Brain pericyte (primary cell): ENCODE results near the gene TSPAN9.

ENCODE experiments used
- DNase-seq: peaks from one replicate; pipeline ENCODE4 v3.0.0-alpha.2; 2012; ENCODE audit warnings: low read depth, low spot score

The TSPAN9 gene

DNA sequence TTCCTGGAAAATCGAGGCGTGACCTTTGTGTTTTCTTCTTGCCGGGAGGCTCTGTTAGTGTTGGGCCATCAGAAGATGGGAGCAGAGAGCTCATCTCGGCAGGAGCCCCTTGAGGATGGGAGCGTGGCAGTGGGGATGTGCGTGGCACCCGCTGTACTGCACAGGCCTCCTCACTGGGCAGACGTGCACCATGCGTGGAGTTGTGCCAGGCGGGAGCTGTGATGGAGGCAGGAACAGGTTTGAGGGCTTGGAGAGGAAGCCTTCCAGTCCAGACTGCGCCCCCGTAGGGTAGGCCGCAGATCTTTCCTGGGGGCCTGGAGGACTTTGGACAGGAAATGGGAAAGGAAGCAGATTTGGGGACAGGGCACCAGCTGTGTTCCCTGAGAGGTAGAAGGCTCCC is 197.5 kb downstream of the TSPAN9 start:
- DNase-seq = no peak

DNA sequence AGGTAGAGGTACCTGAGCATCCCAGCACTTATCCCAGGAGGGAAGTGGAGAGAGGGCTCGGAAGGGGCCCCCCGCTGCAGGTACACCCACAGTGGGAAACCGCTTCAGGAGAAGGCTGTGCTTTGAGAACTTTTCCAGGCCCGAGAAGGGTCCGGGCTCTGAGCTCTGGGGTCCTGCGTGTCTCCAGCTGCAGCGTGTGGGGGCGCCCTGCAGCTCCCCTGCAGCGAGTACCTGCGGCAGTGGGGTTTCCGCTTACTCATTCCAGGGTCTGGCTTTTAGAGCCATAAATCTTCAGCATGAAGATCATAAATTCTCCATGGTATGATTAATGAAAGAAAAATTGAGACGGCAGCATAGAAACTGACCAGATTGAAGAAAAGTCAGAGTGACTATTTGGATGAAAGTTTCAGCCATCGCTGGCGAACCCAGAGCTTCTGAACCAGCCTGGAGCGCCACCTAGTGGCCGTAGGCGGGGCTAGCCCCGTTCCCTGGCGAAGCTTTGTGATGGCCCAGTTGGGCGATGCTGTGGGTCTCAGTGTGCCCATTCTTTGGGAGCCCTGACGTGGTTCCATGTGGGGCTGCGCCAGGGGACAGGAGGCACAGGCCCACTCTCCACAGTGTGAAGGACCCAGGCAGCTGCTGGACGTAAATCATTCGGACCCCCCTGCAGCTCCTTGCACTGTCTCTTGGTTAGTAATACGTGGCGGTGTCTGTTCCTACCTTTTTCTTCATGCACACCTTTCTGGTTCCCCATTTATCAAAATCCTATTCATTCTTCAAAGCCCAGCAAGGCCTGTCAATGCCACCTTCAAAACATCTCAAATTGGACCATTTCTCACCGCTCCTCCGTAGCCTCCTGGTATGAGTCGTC is 198.2 kb downstream of the TSPAN9 start:
- DNase-seq = no peak

- no peak for DNase-seq
These were observed 199.0 kb downstream of the TSPAN9 start for GRCh38 chr12:3276226-3276625.

DNA sequence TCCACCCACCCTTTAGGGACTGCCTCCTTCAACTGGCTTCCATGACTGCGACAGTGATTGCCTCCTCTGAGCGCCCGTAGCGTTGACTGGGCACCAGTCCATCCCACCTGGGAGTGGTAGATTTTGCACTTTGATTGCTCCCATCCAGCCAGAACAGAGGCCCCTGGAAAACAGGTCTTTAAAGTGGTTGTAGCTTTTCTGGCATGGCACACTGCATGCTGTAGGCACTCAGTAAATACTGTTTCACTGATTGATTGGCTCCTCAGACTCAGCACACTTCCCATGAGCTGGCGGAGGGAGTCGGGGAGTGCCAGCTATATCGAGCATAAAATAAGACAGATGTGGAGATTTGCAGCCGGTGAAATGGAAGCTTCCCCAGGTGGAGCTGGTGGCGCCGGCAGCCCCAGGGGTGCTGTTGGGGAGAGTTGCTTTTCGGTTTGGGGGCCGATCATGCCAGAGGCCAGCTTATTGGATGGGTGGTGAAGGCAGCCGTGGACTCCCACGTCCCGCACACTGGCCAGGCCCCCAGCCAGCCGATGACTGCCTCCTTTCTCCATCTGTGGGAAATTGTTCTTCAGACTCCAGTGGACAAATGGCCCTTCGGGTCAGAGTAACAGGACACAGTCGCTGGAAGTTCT is 200.2 kb downstream of the TSPAN9 start:
- no peak for DNase-seq

DNA sequence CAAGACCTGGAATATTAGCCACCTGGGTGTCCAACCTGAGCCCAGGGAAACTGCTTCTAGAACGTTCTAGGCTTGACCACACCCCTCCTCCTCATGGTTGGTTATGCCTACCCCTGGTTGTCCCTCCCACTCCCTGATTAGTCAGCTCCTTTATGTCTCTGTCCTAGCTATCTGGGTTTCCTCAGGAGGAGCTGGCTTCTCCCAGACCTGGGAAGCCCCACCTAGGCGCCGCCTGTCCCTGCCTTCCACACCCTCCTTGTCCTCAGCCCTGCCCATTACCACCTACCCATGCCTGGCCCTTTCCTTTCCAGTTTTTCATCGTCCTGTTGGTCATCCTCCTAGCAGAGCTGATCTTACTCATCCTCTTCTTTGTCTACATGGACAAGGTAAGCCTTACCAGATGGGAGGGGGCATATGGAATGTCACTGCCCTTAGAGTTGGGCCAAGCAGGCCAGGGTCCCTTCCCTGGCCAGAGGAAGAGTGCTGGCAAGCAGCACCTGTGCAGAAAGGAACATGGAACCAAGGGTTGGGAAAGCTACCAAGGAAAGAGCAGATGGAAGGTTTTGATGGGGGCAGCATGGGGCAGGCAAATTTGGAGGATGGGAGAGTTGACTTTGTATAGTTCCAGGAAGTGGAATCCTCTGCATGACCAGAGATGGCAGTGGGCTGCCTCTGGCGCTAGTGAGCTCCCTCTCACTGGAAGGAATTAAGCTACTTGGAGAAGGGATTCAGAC is 201.7 kb downstream of the TSPAN9 start:
- no peak for DNase-seq

DNA sequence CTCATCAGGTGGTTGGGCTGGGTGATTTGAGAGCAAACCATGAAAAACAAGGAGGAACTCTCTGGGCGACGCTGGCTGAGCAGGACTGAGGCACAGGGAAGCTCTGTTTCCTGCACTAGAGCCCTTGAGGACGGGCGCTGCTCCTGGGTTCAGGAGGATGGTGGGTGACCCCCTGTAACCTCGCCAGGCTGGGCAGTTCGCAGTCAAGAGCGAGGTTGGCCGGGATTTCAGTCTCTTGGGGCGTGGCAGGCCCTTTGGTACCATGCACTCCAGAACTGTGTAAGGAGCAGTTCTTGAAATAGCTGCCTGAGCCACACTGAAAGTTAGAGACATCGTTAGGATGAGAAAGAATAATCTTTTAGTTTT is 202.2 kb downstream of the TSPAN9 start:
- no peak for DNase-seq

- DNase-seq = no peak
These were observed 202.7 kb downstream of the TSPAN9 start for GRCh38 chr12:3279832-3280231.

GRCh38 chr12:3280967-3281366 is 203.8 kb downstream of the TSPAN9 start:
- DNase-seq = no peak

GRCh38 chr12:3281588-3282383 is 204.6 kb downstream of the TSPAN9 start:
- no peak for DNase-seq

DNA sequence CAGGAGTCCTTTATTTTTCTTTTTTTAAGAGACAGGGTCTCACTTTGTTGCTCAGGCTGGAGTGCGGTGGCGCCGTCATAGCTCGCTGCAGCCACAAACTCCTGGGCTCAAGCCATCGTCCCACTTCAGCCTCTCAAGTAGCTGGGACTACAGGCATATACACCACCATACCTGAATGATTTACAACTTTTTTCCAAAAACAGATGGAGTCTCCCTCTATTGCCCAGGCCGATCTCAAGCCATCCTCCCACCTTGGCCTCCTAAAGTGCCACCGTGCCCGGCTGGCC is 205.1 kb downstream of the TSPAN9 start:
- no peak for DNase-seq

GRCh38 chr12:3283137-3283680 is 206.0 kb downstream of the TSPAN9 start:
- no peak for DNase-seq

GRCh38 chr12:3284405-3284804 is 207.2 kb downstream of the TSPAN9 start:
- no peak for DNase-seq

- no peak for DNase-seq
These were observed 208.4 kb downstream of the TSPAN9 start for GRCh38 chr12:3285570-3285969.

DNA sequence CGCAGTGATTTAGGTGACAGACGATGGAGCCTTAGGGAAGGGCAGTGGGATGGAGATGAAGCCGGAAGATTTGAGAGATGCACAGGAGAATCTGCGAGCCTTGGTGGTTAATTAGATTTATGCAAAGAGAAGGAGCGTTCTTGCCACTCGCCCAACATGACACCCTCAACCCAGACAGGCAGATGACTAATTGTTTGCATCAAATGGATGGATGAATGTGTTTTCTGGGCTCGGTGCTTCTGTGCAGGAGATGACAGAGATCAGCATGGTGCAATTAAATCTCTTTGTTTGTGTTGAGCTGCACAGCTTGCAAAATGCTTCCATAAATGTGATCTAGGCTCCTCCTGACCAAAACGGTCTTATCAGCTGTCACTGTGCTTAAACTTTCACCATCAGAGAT is 211.5 kb downstream of the TSPAN9 start:
- no peak for DNase-seq

DNA sequence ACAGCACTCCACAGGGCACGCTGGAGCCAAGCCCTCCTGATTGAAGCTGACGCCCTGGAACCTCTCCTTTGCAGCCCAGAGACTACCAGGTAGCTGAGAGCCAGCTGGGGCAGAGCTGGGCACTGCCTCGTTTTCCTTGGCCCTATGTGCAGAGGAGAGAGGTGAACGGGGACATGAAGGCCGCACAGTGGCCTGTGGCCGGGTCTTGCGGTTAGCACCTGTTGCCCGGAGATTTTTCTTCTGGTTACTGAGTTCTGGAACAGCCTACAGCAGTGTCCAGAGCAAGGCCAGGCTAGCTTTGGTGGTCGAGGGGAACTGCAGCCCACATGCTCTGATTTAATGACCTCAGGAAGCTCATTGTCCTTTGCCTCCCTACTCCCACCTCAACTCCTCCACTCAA is 212.5 kb downstream of the TSPAN9 start:
- DNase-seq = no peak

DNA sequence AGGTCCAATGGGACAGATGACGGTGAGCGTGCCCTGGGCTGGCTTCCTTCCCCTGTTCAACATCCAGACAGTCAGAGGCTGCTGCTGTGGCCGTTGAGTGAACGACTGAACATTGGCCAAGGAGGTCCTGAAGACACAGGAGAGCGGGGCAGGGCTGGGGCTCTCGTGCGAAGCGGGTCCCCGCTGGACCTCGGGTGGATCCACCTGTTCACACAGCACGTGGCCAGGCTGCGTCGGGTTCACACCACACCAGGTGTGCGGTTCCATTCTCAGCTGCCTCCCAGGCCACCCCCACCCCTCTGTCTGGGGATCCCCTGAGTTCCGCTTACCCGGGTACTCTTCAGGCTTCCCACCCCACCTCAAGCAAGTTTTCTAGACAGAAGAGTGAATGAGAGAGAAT is 214.8 kb downstream of the TSPAN9 start:
- no peak for DNase-seq

- no peak for DNase-seq
These were observed 215.7 kb downstream of the TSPAN9 start for GRCh38 chr12:3292677-3293412.

- DNase-seq = no peak
These were observed 216.4 kb downstream of the TSPAN9 start for GRCh38 chr12:3293446-3294161.

DNA sequence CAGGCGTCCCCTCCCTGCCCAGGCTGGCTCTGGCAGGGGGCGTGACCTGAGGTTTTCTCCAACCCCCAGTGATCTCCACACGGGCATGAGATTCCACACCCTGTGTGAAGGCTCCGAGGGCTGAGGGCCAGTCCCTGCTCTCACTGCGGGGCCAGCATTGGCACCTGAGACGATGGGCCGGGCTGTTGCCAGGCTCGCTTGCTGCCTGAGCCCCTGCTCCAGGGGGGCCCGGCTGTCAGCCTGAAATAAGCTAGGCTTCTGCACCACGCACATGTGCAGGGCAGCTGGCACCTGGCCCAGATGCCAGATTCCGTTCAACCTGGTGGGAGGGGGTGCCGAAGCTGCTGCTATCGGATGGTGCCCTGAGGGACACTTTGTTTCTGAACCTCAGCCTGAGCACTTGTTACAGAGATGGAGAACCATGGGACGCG is 217.3 kb downstream of the TSPAN9 start:
- DNase-seq = no peak

DNA sequence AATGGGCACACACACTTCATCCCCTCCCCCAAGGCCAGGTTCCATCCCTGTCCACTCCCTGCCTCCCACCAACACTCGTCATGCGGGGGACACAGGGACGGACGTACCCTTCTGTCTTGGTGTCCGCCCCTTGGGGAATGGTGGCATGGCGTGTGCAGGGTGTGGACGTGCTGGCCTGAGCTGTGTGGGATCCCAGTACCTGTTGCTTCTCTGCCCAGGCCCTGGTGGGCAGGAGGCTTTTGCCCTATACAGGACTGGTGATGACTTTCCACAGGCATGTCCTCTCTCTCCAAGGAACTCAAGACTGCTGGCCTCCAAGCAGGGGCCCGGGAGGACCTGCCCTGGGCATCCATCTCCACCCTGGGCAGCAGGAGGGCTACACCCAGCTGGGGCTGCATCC is 218.0 kb downstream of the TSPAN9 start:
- no peak for DNase-seq
